Fibroblast of the aortic adventitia (primary cell): ENCODE data around the gene TNS2. TPM values are rescaled to one million over a fixed set of nuclear protein-coding genes. Genes with fewer than 3 reads are reported as not detected.
A peak's percentile ranks its signal among the peaks of the same experiment; 100 is the strongest.

ENCODE experiments used
- DNase-seq: peaks from one replicate; pipeline ENCODE4 v3.0.0-alpha.2; 2010; ENCODE audit warnings: low read depth
- H3K4me3 ChIP-seq: 2 replicates; pipeline ENCODE4 v1.5.1; 2011; ENCODE audit warnings: low read depth, mild to moderate bottlenecking, control low read depth, low read length, moderate library complexity
- CTCF ChIP-seq: IDR thresholded peaks from 2 replicates; pipeline ENCODE4 v1.5.1; 2011; ENCODE audit warnings: mild to moderate bottlenecking, low read length, control low read depth, inconsistent platforms; ENCODE audit not compliant: insufficient read depth
- total RNA-seq: library from RNA; depleted of rRNA; stranded (reverse); fragments of >200 nt; gene quantifications from 2 replicates; pipeline ENCODE4 v1.2.3, GENCODE V29; 2012; ENCODE audit warnings: low replicate concordance

The TNS2 gene
- total RNA-seq, 1 donor, result 77.4 TPM

- peak overlapping the region; percentile 25 for H3K4me3 ChIP-seq
- peak; percentile 81 for TF ChIP-seq CTCF
- DNase-seq, result peak; percentile 89
Measured at GRCh38 chr12:53065975-53066931, 16.4 kb downstream of the TNS2 start.

GRCh38 chr12:53067074-53067992 lies 17.5 kb downstream of the TNS2 start:
- TF ChIP-seq CTCF, result no peak
- H3K4me3 ChIP-seq, result no peak overlapping the region
- no peak for DNase-seq

- no peak for DNase-seq
- no peak for TF ChIP-seq CTCF
- no peak overlapping the region for H3K4me3 ChIP-seq
Measured at GRCh38 chr12:53067993-53068770, 18.3 kb downstream of the TNS2 start.

- no peak for DNase-seq
- H3K4me3 ChIP-seq, result no peak overlapping the region
- TF ChIP-seq CTCF, result no peak
Measured at GRCh38 chr12:53068811-53069585, 19.1 kb downstream of the TNS2 start.

GRCh38 chr12:53069621-53070410 lies 20.0 kb downstream of the TNS2 start:
- no peak for TF ChIP-seq CTCF
- H3K4me3 ChIP-seq, result no peak overlapping the region
- no peak for DNase-seq
